KMS-11 (cell line): Measurements from ENCODE around the gene KIF6.

Source experiments
- H2AFZ ChIP-seq: fragments of 200-600 bp; sonication (generic); 2 replicates; pipeline ENCODE4 v1.6.1; 2016; ENCODE audit warnings: antibody characterized with exemption, mixed run types, low read depth
- H3K27ac ChIP-seq: fragments of 200-600 bp; sonication (generic); 2 replicates; pipeline ENCODE4 v1.6.1; 2016; ENCODE audit warnings: mild to moderate bottlenecking, mixed run types
- H3K27me3 ChIP-seq: fragments of 200-600 bp; sonication (generic); 2 replicates; pipeline ENCODE4 v1.6.1; 2017; ENCODE audit warnings: mild to moderate bottlenecking, low read depth, mixed run types, moderate library complexity; ENCODE audit not compliant: insufficient read depth
- H3K36me3 ChIP-seq: fragments of 200-600 bp; sonication (generic); 2 replicates; pipeline ENCODE4 v1.6.1; 2017; ENCODE audit warnings: mild to moderate bottlenecking, mixed run types; ENCODE audit not compliant: insufficient read depth
- H3K4me1 ChIP-seq: fragments of 200-600 bp; sonication (generic); 2 replicates; pipeline ENCODE4 v1.6.1; 2016; ENCODE audit warnings: mild to moderate bottlenecking, low read depth, mixed run types; ENCODE audit not compliant: poor library complexity, severe bottlenecking
- H3K4me2 ChIP-seq: fragments of 200-600 bp; sonication (generic); 2 replicates; pipeline ENCODE4 v1.7.0; 2016; ENCODE audit warnings: mild to moderate bottlenecking, mixed run types
- H3K4me3 ChIP-seq: fragments of 200-600 bp; sonication (generic); IDR thresholded peaks from 2 replicates; pipeline ENCODE4 v1.6.1; 2017; ENCODE audit warnings: low read depth, low read length, mixed read lengths; ENCODE audit not compliant: insufficient read depth
- H3K79me2 ChIP-seq: fragments of 200-600 bp; sonication (generic); 2 replicates; pipeline ENCODE4 v1.6.1; 2016; ENCODE audit warnings: low read depth, mixed run types; ENCODE audit not compliant: insufficient read depth
- H3K9ac ChIP-seq: fragments of 200-600 bp; sonication (generic); 2 replicates; pipeline ENCODE4 v1.6.1; 2016; ENCODE audit warnings: mild to moderate bottlenecking, mixed run types
- H4K20me1 ChIP-seq: fragments of 200-600 bp; sonication (generic); 2 replicates; pipeline ENCODE4 v1.6.1; 2016; ENCODE audit warnings: mild to moderate bottlenecking, mixed run types; ENCODE audit not compliant: insufficient read depth
- TF ChIP-seq, protein P1 (sequence below): fragments of 200-600 bp; sonication (generic); conservative IDR thresholded peaks from 2 replicates; pipeline ENCODE4 v1.6.1; 2017; ENCODE audit warnings: low read depth, mild to moderate bottlenecking, antibody characterized with exemption, low read length, moderate library complexity, mixed read lengths

Gene KIF6

GRCh38 chr6:39752835-39753724 lies 27.9 kb upstream of the KIF6 start:
- no peaks in the 10 kb centered on the region for H3K4me1 ChIP-seq
- no peak overlapping the region for H3K9ac ChIP-seq
- TF ChIP-seq, protein P1, sequence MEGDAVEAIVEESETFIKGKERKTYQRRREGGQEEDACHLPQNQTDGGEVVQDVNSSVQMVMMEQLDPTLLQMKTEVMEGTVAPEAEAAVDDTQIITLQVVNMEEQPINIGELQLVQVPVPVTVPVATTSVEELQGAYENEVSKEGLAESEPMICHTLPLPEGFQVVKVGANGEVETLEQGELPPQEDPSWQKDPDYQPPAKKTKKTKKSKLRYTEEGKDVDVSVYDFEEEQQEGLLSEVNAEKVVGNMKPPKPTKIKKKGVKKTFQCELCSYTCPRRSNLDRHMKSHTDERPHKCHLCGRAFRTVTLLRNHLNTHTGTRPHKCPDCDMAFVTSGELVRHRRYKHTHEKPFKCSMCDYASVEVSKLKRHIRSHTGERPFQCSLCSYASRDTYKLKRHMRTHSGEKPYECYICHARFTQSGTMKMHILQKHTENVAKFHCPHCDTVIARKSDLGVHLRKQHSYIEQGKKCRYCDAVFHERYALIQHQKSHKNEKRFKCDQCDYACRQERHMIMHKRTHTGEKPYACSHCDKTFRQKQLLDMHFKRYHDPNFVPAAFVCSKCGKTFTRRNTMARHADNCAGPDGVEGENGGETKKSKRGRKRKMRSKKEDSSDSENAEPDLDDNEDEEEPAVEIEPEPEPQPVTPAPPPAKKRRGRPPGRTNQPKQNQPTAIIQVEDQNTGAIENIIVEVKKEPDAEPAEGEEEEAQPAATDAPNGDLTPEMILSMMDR, result no peak
- no peak overlapping the region for H2AFZ ChIP-seq
- no peaks in the 10 kb centered on the region for H3K27me3 ChIP-seq
- no peak overlapping the region for H3K27ac ChIP-seq
- H4K20me1 ChIP-seq, result no peaks in the 10 kb centered on the region
- no peaks in the 10 kb centered on the region for H3K79me2 ChIP-seq
- H3K4me3 ChIP-seq, result no peak overlapping the region
- no peak overlapping the region for H3K4me2 ChIP-seq
- H3K36me3 ChIP-seq, result no peaks in the 10 kb centered on the region

DNA sequence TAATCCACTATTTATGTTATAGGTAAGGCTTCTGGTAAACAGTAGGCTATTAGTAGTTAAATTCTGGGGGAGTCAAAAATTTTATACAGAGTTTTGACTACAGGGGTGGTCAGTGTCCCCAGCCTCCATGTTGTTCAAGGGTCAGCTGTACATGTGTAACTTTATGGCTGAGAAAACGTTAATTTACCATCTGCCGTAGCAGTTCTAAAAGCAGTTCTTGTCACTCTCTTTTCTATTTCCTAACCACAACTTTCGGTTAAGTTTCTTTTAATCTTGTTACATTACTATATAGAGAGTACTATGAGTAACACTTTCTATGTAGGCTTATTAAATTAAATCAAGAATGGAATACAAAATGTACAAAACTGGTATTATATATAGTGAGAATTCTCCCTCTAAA lies 21.6 kb upstream of the KIF6 start:
- no peak overlapping the region for H3K4me2 ChIP-seq
- TF ChIP-seq, protein P1, result no peak

DNA sequence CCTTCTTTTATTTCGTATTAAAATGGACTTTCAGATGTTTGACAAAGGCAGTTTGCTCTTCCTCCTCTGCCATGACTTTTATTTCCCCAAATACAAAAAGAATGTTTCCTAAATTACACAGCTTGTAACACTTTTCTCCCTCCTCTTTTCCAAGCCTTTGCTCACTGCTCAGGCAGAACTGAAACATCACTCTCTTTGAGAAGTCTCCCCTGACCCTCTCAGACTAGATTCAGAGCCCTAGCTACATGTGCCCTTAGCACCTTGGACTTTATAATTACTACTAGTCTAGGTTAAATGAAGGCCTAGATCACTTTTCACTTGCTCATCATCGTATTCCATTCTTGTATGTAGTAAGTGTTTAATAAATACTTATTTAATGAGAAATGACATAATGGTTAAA lies 8.5 kb upstream of the KIF6 start:
- Histone ChIP-seq H3K9ac (no peak overlapping the region), H3K27ac (no peak overlapping the region), H3K4me2 (no peak overlapping the region), H3K4me1 (no peaks in the 10 kb centered on the region), H3K79me2 (no peaks in the 10 kb centered on the region), H3K27me3 (no peaks in the 10 kb centered on the region), H3K4me3 (no peak overlapping the region), H2AFZ (no peak overlapping the region), H3K36me3 (no peaks in the 10 kb centered on the region), H4K20me1 (no peaks in the 10 kb centered on the region)
- TF ChIP-seq, protein P1, result no peak

More for the DNA sequence above, 21.6 kb upstream of the KIF6 start:
- no peak overlapping the region for H3K9ac ChIP-seq
- H3K36me3 ChIP-seq, result no peaks in the 10 kb centered on the region
- H3K27me3 ChIP-seq, result no peaks in the 10 kb centered on the region
- H4K20me1 ChIP-seq, result no peaks in the 10 kb centered on the region
- H2AFZ ChIP-seq, result no peak overlapping the region
- H3K79me2 ChIP-seq, result no peaks in the 10 kb centered on the region
- H3K27ac ChIP-seq, result no peak overlapping the region
- H3K4me1 ChIP-seq, result no peaks in the 10 kb centered on the region
- no peak overlapping the region for H3K4me3 ChIP-seq

- TF ChIP-seq, protein P1, result no peak
- no peak overlapping the region for H3K4me3 ChIP-seq
- H3K4me2 ChIP-seq, result no peak overlapping the region
- H3K79me2 ChIP-seq, result no peaks in the 10 kb centered on the region
- no peaks in the 10 kb centered on the region for H3K36me3 ChIP-seq
- H3K9ac ChIP-seq, result no peak overlapping the region
- H3K4me1 ChIP-seq, result no peaks in the 10 kb centered on the region
- H3K27me3 ChIP-seq, result no peaks in the 10 kb centered on the region
- H2AFZ ChIP-seq, result no peak overlapping the region
- no peak overlapping the region for H3K27ac ChIP-seq
- no peaks in the 10 kb centered on the region for H4K20me1 ChIP-seq
Measured at GRCh38 chr6:39731565-39731964, 6.4 kb upstream of the KIF6 start.
